Stimulated activated CD8-positive, alpha-beta memory T cell treated with anti-CD3 and anti-CD28 coated beads, Interleukin-4, amount 100 ng/mL, for 4 hours (primary cell): Measurements from ENCODE around the gene PRR22.
"Not testable (repeated sequence)": the region's sequence is repeated elsewhere in the genome, so short reads cannot be mapped to it uniquely, and the experiment has no call there.

Experiments used
- DNase-seq, 2 donors: peaks; one replicate each; pipeline ENCODE4 v3.0.0-alpha.2; 2020; ENCODE audit warnings: low read depth in 2 of 2, low spot score in 1 of 2

The PRR22 gene

GRCh38 chr19:5792224-5792623, 7.7 kb upstream of the PRR22 start:
- DNase-seq: no peak

GRCh38 chr19:5790559-5791520, 6.3 kb upstream of the PRR22 start, which contains the start of gene DUS3L:
Gene DUS3L (minus strand): TSS chr19:5791163. CDS start chr19:5791141, 22 bp downstream.
- peak; percentile 90 to 94 for DNase-seq

- DNase-seq: no peak
These were observed 5.5 kb upstream of the PRR22 start for GRCh38 chr19:5789886-5790558.

GRCh38 chr19:5789351-5789761, 4.8 kb upstream of the PRR22 start:
- no peak for DNase-seq

- no peak for DNase-seq
These were observed 3.9 kb upstream of the PRR22 start for GRCh38 chr19:5788422-5788821.

- DNase-seq: no peak
These were observed 3.0 kb upstream of the PRR22 start for GRCh38 chr19:5787409-5788182.

GRCh38 chr19:5786593-5787408, 2.3 kb upstream of the PRR22 start:
- no peak for DNase-seq

GRCh38 chr19:5785423-5785822, 877 bp upstream of the PRR22 start:
- DNase-seq: no peak

- no peak for DNase-seq
These were observed 1.3 kb downstream of the PRR22 start for GRCh38 chr19:5782945-5783919.

GRCh38 chr19:5782322-5782721, 2.2 kb downstream of the PRR22 start:
- no peak for DNase-seq

- not testable (repeated sequence) for DNase-seq
These were observed 3.6 kb downstream of the PRR22 start for GRCh38 chr19:5780916-5781315.

- DNase-seq: no peak
These were observed 6.1 kb downstream of the PRR22 start for GRCh38 chr19:5778402-5778801.

GRCh38 chr19:5775668-5776309, 8.8 kb downstream of the PRR22 start:
- no peak for DNase-seq

GRCh38 chr19:5774921-5775320, 9.6 kb downstream of the PRR22 start:
- DNase-seq: no peak

GRCh38 chr19:5773276-5773675, 11.3 kb downstream of the PRR22 start:
- no peak for DNase-seq

- no peak for DNase-seq
These were observed 12.1 kb downstream of the PRR22 start for GRCh38 chr19:5772416-5772815.

- DNase-seq: no peak
These were observed 16.6 kb downstream of the PRR22 start for GRCh38 chr19:5767949-5768348.

GRCh38 chr19:5765220-5765619, 19.3 kb downstream of the PRR22 start:
- no peak for DNase-seq
